ENCODE measurements around the gene MCRIP2. TPM values are rescaled to one million over a fixed set of nuclear protein-coding genes. Genes with fewer than 3 reads are reported as not detected.

Gene MCRIP2
- total and polyA plus RNA-seq, 9 of the 15 experiments (the other 6 are each of a cell fraction or from before 2014, with no cell fraction given), result 0.80 to 120 (median 35.2) TPM

GRCh38 chr16:622920-623280, 18.7 kb upstream of the MCRIP2 start:
- Histone ChIP-seq H3K4me1 (replicated peaks in 1 of 2; ENCODE audit: control insufficient read depth in 2 of 2, insufficient read depth in 2 of 2, low read length in 2 of 2) (peaks cover 23 to 79% of the 10 kb centered on the region in 2 experiments), H3K9me3 (replicated peaks; ENCODE audit: control insufficient read depth, insufficient read depth, low read depth, low read length) (no peaks in the 10 kb centered on the region), H3K4me2 (ENCODE audit: insufficient read depth, low read length) (peak overlapping the region; percentile 73), H3K79me2 (ENCODE audit: control insufficient read depth, insufficient read depth, low read length) (peaks cover 17% of the 10 kb centered on the region; the same call in 2 of the 3 replicates), H3K27me3 (ENCODE audit: control insufficient read depth in 2 of 2, insufficient read depth in 2 of 2, low read length in 2 of 2) (no peaks in the 10 kb centered on the region), H3K9me1 (ENCODE audit: control insufficient read depth, insufficient read depth, low read length) (no peaks in the 10 kb centered on the region), H4K20me1 (replicated peaks; ENCODE audit: control insufficient read depth, insufficient read depth, low read length) (no peaks in the 10 kb centered on the region), H3K9ac (ENCODE audit: insufficient read depth in 1 of 2, low read depth in 2 of 2, low read length in 2 of 2) (peak overlapping the region; percentile 67 to 93), H3K4me3 (peak overlapping the region; percentile 24; the same call in 1 of the 2 replicates), H2AFZ (ENCODE audit: low read depth, low read length) (peak overlapping the region; percentile 35), H3K27ac (ENCODE audit: extremely low read depth, low read depth, low read length) (peak overlapping the region; percentile 71), H3K36me3 (ENCODE audit: control insufficient read depth, insufficient read depth, low read length) (peaks cover 10% of the 10 kb centered on the region; the same call in 2 of the 3 replicates)
- FAIRE-seq, result peak; percentile 19
- 18% methylated on average over 14 of the region's 17 CpGs for whole genome bisulfite sequencing (ENCODE audit: insufficient coverage, low coverage, missing lambda C conversion rate)
- DNase-seq (ENCODE audit: extremely low read depth in 1 of 4, low spot score in 3 of 4), result peak; percentile 69 to 79 (median 72)
- in situ Hi-C loops (cut with MboI) (no loop called here), intact Hi-C loops (cut with micrococcal nuclease) (loop anchor here (2.0 kb wide), 1 partner anchor 14 kb away; the partner anchor contains the start of gene METTL26)
- ATAC-seq, result peak; percentile 79
- CTCF ChIA-PET (ENCODE audit: low intra/inter-chr PET ratio), result no interaction called here
- POLR2A ChIA-PET, result interaction anchor here (1.2 to 1.3 kb wide), 4 partner anchors 13 to 92 kb away, joined by 3 to 9 read pairs (median 4); partner anchors contain the start of genes METTL26 and WDR24
- BruUV-seq (replicated peaks), result no TSS peak
- no peak for TF ChIP-seq FIP1L1 (IDR thresholded peaks at IDR 0.05; ENCODE audit: low read depth, low read length, poor library complexity, severe bottlenecking)
- no peak for TF ChIP-seq HSF4 (CRISPR knock-in tag; IDR thresholded peaks at IDR 0.05; ENCODE audit: borderline replicate concordance)
- no peak; the same call in 1 of the 2 replicates for TF ChIP-seq LARP7 (IDR thresholded peaks at IDR 0.05)
- peak; percentile 24; the same call in 1 of the 2 replicates for TF ChIP-seq ZNF592 (IDR thresholded peaks at IDR 0.05)
- TF ChIP-seq YY1 (IDR thresholded peaks at IDR 0.05; ENCODE audit: borderline replicate concordance in 1 of 3, control insufficient read depth in 1 of 3, extremely low read depth in 1 of 3, insufficient read depth in 3 of 3, insufficient read length in 1 of 3, insufficient replicate concordance in 2 of 3, low read depth in 1 of 3, low read length in 2 of 3), result peak in 1 of 3 experiments; percentile 12
- TF ChIP-seq POLR2G (IDR thresholded peaks at IDR 0.05; ENCODE audit: low read depth, low read length), result peak; percentile 3; the same call in 1 of the 2 replicates
- no peak for TF ChIP-seq TEAD2 (tag; IDR thresholded peaks at IDR 0.05)
- peak; percentile 74 for TF ChIP-seq RBFOX2 (IDR thresholded peaks at IDR 0.05; ENCODE audit: low read depth, low read length)
- TF ChIP-seq ETV1 (tag; conservative IDR thresholded peaks at IDR 0.05; ENCODE audit: low read depth), result 0 out of 2 replicates have a peak, but pooled peaks have one; percentile 13
- TF ChIP-seq SNRNP70 (optimal IDR thresholded peaks at IDR 0.05; ENCODE audit: low read depth, low read length), result no peak
- peak; percentile 11 for TF ChIP-seq TAF1 (IDR thresholded peaks at IDR 0.05; ENCODE audit: control insufficient read depth, extremely low read depth, insufficient read depth, low read length, severe bottlenecking)
- 0 out of 2 replicates have a peak, but pooled peaks have one; percentile 10 for TF ChIP-seq CREM (IDR thresholded peaks at IDR 0.05; ENCODE audit: low read depth)
- peak; percentile 17; the same call in 1 of the 2 replicates for TF ChIP-seq ZBTB7A (IDR thresholded peaks at IDR 0.05; ENCODE audit: borderline replicate concordance, control insufficient read depth, low read depth, low read length)
- TF ChIP-seq NFRKB (IDR thresholded peaks at IDR 0.05; ENCODE audit: low read depth), result 0 out of 2 replicates have a peak, but pooled peaks have one; percentile 18
- 0 out of 2 replicates have a peak, but pooled peaks have one; percentile 8 for TF ChIP-seq THAP12 (CRISPR knock-in tag; IDR thresholded peaks at IDR 0.05)
